HG02759 (cell line): Measurements from ENCODE around the gene CFAP77.
A peak's percentile ranks its signal among the peaks of the same experiment; 100 is the strongest.
"Not testable (repeated sequence)": the region's sequence is repeated elsewhere in the genome, so short reads cannot be mapped to it uniquely, and the experiment has no call there.

Experiments
- ATAC-seq: cut with Tn5 transposase; IDR thresholded peaks from one replicate; pipeline ENCODE4 v1.9.1; 2021; ENCODE audit warnings: mild to moderate bottlenecking, moderate library complexity; ENCODE audit not compliant: unreplicated experiment

The CFAP77 gene

DNA sequence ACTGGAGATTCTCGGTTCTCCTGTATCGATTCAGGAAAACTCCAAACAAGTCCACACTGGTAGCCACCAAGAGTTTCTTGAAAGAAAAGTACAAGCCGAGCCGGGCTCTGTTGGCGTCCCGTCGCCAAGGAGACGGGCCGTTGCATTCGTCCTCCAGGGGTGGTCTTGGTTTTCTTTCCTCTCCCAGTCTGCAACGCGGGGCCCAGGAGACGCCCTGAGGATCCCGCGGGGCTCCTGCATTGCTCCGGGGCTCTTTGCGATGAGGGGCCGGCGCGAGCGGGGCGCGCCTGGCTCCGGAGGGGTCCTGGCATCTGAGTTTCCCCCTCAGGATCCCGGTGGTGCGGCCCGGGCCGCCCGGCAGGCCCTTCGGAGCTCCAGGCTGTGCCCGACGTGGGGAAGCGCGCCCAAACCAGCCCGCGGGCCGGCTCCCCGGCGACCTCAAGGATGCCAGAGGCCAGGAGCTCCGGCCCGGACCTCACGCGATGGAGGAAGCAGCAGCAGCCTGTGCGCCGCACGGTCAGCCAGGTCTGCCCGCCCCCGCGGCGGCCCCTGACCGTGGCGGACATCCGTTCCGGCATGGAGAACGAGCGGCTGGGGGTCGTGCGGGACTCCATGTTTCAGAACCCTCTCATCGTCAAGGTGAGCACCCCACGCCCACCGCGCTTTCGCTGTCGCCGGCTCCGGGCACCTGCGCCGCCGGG is at the start of gene CFAP77:
TSS of gene CFAP77 (plus strand) at position 384 of the 701 bp plus-strand sequence. CDS start at position 445, 61 bp downstream.
- no peak for ATAC-seq

DNA sequence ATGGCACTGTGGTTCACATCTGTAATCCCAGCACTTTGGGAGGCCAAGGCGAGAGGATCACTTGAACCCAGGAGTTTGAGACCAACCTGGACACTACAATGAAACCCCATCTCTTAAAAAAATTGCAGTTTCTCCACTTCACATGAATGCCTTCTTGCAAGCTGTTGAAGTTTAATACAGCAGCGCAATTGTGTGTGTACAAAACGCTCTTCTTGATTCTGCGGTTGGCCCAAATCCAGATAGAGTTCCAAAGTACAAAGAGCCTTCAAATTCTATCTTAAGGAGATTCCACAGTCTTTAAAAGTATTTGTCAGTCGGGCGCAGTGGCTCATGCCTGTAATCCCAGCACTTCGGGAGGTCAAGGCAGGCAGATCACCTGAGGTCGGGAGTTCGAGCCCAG is 45.9 kb upstream of the CFAP77 start:
- ATAC-seq, result no peak

DNA sequence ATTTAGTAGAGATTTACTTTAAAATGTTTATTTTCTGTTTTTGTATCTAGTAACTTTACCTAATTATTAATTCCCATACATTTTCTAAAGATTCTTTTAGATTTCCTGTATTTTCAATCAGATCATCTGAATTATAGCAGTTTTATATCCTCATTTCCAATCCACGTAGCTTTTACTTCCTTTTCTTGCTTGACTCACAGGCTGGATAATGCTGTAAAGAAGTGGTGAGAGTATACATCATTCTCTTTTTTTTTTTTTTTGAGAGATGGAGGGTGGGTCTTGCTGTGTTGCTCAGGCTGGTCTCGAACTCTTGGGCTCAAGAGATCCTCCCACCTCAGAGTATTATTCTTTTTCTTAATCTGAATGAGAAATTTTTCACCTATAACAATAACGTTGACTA is 44.0 kb upstream of the CFAP77 start:
- no peak for ATAC-seq

DNA sequence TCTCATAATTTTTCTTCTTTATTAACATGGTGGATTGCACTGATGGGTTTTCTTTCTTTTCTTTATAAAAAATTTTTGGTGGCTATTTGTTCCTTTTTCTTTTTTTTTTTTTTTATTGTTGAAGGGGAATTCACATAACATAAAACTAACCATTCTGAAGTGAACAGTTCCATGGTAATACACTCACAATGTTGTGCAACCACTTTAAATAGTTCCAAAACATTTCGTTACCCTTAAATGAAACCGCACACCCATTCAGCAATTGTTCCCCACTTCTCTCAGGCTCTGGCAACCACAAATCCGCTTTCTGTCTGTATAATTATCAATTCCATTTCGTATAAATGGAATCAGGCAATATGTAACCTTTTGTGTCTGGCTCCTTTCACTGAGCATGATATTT is 43.5 kb upstream of the CFAP77 start:
- ATAC-seq, result no peak

DNA sequence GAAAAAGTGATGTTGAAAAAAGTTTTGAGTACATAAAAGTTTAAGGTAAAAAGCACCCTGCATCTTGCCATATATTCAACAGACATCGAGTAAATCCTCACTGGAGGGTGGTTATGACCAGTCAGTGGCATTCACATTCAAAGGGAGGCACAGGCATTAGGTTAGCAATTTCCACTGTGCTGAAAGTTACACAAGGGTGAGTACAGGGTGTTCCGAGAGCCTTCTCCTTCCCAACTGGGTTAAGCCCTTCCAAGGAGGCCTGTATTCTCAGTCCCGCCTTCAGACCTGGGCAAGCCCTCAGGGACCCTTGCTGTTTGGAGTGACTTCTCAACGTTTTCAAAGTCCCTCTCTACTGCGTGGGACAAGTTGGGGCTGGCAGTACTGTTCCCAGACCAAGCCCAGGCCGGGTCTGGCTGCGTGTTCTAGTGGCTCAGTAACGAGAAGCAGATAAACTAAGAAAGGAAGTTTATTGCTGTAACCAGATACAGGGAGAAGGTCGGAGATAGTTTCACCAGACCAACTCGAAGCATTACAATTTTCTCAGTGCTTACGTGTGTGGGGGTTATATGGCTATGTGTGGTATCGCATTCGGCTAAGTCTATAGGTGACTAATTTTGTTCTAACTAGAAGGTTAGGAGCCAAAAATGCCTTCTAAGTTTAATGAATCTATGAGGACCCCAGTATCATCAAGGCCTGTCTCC is 42.2 kb upstream of the CFAP77 start:
- no peak for ATAC-seq

DNA sequence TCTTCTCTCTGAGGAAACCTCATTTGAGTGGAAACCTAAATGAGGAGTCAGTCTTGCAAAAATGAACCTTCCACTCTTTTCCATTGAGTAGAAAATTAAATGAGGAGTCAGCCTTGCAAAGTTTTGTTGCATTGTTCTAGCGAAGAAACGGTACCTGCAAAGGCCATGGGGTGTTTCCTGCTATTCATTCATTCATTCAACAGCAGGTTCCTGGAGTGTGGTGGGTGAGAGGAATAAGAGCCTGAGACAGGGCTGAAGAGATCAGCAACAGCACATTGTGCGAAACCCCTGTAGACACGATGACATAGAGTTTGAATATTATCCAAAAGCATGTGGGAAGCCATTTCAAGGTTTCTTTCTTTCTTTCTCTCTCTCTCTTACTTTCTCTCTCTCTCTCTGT is 40.6 kb upstream of the CFAP77 start:
- no peak for ATAC-seq

DNA sequence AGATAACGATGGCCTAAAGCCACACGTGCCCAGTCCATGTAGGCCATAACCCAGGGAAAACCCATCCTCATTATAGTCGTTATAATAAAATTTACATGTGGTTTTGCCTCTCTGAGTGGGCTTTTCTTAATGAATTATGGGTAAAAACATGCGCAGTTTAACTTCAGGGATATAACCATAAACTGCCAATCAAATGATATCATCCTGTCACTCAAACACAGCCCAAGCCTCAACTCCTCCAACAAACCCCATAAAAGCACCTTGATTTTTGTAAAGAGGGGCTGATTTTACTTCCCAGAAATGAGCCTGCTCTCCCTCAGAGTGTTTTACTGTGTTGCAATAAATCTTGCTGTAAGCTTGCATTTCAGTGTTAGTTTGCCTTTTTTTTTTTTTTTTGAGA is 39.4 kb upstream of the CFAP77 start:
- ATAC-seq, result no peak

DNA sequence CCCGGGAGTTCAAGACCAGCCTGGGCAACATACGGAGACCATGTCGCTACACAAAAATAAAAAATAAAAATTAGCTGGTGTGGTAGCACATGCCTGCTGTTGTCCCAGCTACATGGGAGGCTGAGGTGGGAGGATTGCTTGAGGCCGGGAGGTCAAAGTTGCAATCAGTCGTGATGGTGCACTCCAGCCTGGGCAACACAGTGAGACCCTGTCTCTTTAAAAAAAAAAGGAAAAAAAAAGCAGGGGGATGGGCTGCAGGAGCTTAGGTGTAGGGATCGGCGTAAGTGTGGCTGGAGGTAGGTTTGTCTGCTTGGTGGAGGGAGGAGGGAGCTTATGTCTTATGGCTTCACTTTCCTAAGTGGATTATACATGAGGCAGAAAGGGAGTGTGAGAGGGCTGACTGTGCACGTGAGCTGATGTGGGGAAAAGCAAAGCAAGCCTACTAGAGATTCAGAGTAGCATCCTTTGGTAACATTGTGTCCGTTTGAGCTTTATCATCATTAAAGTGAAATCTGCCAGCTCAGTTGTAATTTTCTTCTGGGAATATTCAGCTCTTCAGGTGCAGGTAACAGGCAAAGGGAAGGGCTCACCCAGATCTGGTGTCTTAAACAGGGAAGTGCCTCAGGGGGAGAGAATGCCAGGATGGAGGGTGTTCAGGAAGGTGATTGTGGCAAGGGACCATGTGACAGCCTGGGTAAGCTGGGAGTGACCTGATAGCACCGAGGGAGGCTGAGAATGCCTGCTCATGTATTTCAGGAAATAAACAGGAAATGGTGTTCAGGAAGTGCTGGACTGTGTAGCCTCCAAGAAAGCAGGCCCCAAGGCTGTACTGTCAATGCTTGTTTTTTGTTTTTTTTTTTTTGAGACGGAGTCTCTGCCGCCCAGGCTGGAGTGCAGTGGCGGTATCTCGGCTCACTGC is 37.6 kb upstream of the CFAP77 start:
- ATAC-seq, result no peak

DNA sequence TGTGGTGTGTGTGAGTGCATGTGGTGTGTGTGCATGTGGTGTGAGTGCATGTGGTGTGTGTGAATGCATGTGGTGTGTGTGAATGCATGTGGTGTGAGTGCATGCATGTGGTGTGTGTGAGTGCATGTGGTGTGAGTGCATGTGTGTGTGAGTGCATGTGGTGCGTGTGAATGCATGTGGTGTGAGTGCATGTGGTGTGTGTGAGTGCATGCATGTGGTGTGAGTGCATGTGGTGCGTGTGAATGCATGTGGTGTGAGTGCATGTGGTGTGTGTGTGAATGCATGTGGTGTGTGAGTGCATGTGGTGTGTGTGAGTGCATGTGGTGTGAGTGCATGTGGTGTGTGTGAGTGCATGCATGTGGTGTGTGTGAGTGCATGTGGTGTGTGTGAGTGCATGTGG is 32.2 kb upstream of the CFAP77 start:
- ATAC-seq, result not testable (repeated sequence)

DNA sequence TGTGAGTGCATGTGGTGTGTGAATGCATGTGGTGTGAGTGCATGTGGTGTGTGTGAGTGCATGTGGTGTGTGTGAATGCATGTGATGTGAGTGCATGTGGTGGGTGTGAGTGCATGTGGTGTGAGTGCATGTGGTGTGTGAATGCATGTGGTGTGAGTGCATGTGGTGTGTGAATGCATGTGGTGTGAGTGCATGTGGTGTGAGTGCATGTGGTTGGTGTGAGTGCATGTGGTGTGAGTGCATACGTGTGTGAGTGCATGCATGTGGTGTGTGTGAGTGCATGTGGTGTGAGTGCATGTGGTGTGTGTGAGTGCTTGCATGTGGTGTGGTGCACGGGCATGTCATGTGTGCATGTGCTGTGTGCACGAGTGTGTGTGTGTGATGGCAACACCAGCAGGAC is 31.6 kb upstream of the CFAP77 start:
- ATAC-seq, result not testable (repeated sequence)

DNA sequence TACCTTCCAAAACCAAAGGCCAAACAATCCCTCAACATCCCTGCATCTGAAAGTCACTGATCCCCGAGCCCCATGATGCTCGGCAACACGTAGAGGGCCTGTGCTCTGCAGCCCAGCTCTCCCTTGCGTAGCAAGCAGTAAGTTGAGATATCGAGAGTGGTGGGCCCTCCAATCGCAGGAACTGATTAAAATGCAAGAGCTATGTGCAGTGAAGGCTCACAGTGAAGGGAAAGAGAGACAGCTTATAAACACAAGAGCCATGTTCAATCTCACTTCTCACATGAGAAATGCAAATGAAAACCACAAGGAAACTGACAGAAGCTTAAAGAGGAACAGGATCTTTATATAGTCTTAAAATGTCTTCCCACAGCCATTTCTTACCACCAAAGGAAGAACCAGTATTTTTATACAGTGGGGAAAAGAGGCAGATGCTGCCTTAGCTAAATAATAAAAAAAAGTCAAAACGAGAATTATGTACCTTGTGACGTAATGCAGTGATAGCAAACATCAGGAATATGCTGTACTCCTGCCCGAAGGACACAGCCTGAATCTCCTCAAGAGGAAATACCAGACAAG is 28.0 kb upstream of the CFAP77 start:
- ATAC-seq, result peak; percentile 66

DNA sequence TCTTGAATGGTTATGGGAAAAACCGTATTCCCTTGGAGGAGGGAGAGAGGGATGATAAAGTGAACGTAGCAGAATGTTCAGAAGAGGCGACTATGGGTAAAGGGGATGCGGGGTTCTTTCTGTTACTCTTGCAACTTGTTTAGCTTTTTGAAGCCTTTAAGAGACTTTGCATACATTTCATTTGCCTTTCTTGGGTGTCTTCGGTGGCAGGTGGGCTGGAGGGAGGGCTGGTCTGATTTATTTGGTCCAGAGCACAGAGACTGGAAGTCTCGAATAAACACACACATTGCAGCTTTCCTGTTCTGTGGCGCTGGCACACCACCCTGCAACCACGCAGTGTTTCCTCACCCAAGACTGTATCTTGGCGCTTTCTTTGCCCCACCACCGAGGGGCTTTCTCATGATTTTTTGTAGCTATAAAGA is 26.5 kb upstream of the CFAP77 start:
- ATAC-seq, result peak; percentile 50

DNA sequence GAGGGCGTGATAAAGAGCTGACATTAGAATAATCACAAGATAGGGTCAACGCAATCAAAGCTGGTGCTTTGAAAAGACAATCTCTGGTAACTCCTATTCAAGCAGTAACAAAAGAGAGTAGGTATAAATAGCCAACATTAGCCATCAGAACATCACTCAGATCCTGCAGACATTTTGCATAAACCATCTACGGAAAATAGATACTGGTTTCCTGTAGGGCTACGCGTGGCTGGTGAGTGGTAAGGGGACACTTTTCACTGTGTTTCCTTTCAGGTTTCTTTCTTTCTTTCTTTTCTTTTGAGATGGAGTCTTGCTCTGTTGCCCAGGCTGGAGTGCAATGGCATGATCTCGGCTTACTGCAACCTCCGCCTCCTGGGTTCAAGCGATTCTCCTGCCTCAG is 25.6 kb upstream of the CFAP77 start:
- ATAC-seq, result peak; percentile 54

DNA sequence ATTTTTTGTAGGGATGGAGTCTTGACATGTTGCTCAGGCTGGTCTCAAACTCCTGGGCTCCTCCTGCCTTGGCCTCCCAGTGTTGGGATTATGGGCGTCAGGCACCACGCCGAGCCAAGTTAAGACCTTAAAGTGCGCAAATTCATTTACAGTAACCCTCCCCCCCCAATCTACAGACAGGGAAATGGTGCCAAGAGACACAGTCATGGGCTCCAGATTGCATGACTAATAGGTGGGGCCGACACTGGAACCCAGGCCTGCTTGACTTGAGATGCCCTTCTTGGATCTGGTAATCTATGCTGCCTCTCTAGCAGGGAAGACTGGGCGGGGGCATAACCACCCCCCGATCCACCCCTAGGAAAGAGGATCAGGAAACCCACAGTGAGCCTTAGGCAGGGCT is 22.9 kb upstream of the CFAP77 start:
- ATAC-seq, result no peak

DNA sequence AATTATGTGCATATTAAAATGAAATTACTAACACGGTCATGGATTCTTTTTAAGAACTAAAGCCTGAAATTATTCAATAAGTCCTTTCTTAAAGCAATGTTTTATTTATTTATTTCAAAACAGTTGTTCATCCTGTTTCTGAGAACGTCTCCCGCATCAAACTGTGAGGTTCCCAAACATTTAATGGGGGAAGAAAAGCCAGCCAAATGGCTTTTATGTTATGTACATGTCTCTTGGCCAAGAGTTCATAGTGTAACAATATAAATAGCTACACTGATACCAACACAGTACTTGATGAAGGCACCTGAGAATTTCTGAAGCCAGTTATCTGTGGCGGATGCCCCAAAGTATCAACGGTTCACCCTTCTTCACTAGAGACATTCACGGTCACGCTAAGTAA is 19.0 kb upstream of the CFAP77 start:
- no peak for ATAC-seq

DNA sequence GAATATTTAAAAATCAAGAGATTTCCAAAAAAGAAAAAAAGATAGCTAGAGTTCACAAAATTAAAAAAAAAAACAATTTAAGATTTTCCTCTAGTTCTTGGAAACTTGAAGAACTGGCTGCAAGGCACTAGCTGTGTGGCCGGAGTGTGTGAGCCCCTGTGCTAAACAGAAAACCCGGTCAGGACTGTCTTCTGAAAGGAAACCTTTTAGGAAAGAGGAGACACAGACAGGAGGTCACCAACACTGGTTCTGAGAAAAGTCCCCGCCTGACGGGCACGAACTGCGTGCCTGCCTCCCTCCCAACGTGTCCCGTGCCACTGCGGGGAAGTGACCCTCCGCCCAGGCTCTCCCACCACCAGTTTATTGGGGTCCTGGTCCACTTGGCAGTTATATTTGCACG is 18.6 kb upstream of the CFAP77 start:
- ATAC-seq, result no peak

DNA sequence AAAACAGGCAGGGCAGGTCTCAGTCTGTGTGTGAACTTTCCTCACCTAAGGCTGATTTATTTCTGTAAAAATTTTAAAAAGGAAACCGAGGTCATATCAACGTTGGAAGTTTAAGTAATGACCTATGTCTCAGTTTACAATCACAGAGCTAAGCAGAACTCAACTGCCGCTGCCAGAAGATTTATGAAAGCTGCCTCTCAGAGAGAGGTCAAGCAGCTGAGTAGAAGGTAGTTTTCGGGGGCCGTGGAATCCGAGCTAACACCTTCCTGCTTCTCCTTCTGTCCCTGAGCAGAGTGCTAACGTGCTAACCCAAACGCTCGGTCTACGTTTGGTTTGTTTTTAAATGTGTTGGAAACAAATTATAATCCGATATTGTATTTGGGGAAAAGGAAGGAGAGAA is 14.5 kb upstream of the CFAP77 start:
- ATAC-seq, result no peak

DNA sequence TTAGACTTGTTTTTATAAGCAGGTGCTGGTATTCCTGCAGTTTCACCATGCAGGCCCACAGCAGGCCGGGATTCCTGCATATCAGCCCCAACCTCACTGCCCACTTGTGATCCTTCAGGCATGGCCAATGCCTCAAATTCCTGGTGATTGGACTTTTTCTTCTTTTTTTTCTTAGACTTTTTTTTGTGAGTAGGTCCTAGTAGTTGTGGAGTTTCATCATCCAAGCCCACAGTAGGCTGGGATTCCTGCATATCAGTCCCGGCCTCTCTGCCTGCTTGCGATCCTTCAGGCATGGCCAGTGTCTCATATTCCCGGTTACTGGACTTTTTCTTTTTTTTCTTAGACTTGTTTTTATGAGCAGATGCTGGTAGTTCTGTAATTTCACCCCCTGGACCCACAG is 8.2 kb upstream of the CFAP77 start:
- ATAC-seq, result no peak

DNA sequence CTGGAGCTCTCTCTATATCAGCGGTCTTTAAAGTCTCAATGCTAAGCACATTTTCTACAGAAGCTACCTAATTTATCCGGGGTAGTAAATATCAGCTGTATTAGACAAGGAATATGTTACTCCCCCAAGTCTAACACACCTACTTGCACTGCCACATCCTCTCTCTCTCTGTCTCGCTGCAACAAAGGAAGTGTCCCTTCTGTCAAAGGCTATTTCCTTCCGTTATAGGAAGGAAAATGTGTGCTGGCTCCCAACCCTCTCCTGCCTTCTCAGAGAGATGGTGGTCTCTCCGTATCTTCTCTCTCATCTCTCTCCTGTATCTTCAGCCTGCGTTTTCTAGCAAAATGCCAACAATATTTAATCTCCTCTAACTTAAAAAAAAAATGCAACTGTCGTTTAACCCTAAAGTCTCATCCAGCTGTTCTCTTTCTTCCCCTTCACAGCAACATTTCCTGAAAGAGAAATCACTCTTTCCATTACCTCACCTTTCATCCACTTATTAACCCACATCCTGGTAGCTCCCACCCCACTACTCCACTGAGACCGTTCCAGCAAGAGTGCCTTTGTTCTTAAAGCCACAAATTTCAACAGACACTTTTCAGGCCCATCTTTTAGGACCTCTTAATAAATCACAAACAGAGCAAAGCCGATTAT is 5.7 kb upstream of the CFAP77 start:
- ATAC-seq, result no peak

DNA sequence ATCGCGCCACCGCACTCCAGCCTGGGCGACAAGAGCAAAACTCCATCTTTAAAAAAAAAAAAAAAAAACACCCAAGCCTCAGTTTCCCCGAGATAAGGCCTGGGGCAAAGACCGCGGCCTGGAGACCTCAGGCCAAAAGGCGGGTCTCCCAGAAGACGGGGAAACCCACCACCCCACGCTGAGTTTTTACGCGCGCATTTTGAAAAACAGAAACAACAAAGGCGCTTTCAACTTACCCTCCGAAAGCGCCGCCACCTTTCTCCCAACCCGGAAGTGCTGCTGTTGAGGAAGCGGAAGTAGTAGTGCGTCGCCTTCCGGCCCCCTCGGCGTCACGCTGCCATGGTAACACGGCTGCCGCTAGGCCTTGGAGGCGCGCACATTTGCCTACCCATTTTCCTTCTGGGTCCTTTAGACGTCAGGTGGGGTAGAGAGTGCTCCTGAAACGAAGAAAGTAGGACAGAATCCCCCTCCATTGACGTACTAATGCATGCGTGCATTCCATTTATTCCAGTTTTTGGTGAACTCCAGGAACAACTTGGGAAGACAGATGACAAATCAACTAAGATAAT is 3.4 kb upstream of the CFAP77 start, which contains the start of gene TTF1:
TSS of gene TTF1 (minus strand) at position 287 of the 569 bp plus-strand sequence. CDS start 4,019 bp downstream, outside the sequence.
- peak; percentile 79 for ATAC-seq
